HCT116 (cell line): ENCODE measurements around the gene CHKA. TPM values are rescaled to one million over a fixed set of nuclear protein-coding genes. Genes with fewer than 3 reads are reported as not detected.

ENCODE experiments used
- ATAC-seq: fragments of 200-7000 bp; cut with Tn5 transposase; 2 replicates; pipeline ENCODE4 v1.9.1; 2020; ENCODE audit warnings: mild to moderate bottlenecking, moderate library complexity
- BruUV-seq: library from RNA; stranded (reverse); fragments of 400-500 nt; replicated peaks from 2 replicates; lab custom pipeline; 2021; lab: Mats Ljungman, UMichigan
- CTCF ChIA-PET: fragments of 300-600 bp; sonication (Branson Sonifier 250); formaldehyde crosslinking; loops from one replicate; lab custom pipeline; 2021; ENCODE audit warnings: antibody characterized with exemption; lab: Charles Lee
- POLR2A ChIA-PET: fragments of 300-600, 350-600 bp; sonication (Branson Sonifier 250); formaldehyde crosslinking; loops from one replicate; lab custom pipeline; 2021; ENCODE audit warnings: antibody characterized with exemption; lab: Charles Lee
- RAD21 ChIA-PET, 2 experiments: fragments of 300-600 bp; sonication (Branson Sonifier 250); formaldehyde crosslinking; loops; one replicate each; lab custom pipeline; 2023; ENCODE audit warnings: low total read pairs in 2 of 2; ENCODE audit not compliant: uncharacterized antibody in 2 of 2, unreplicated experiment in 2 of 2, low non-redundant PET in 1 of 2; lab: Charles Lee
- DNase-seq: peaks from one replicate; pipeline ENCODE4 v3.0.0-alpha.2; 2010; ENCODE audit warnings: low read depth, low spot score
- H2AFZ ChIP-seq: fragments of 200-600 bp; shearing (Covaris generic), sonication (generic); 2 replicates; pipeline ENCODE4 v1.6.1; 2017; ENCODE audit warnings: low read depth, mixed run types, mixed read lengths, antibody characterized with exemption, low read length; ENCODE audit not compliant: poor library complexity, severe bottlenecking
- H3K27ac ChIP-seq: 2 replicates; pipeline ENCODE4 v1.5.1; 2012; ENCODE audit warnings: low read depth, low read length
- H3K27me3 ChIP-seq: fragments of 200-600 bp; sonication (generic); 2 replicates; pipeline ENCODE4 v1.6.1; 2016; ENCODE audit warnings: mixed run types, low read length, mixed read lengths; ENCODE audit not compliant: insufficient read depth
- H3K36me3 ChIP-seq, 2 experiments: fragments of 200-500 bp in 1 of 2; fragments of 200-600 bp in 1 of 2; sonication (Bioruptor generic) in 1 of 2; sonication (generic) in 1 of 2; 2 replicates each; pipeline versions ENCODE4 v1.5.1 to v1.6.1; 2014 to 2016; ENCODE audit warnings: low read length in 2 of 2, inconsistent platforms in 1 of 2, mixed read lengths in 1 of 2, mixed run types in 1 of 2; ENCODE audit not compliant: insufficient read depth in 2 of 2, control insufficient read depth in 1 of 2
- H3K4me1 ChIP-seq, 2 experiments: fragments of 200-600 bp in 1 of 2; sonication (generic) in 1 of 2; 2 replicates each; pipeline versions ENCODE4 v1.5.1 to v1.6.1; 2012 to 2017; ENCODE audit warnings: low read length in 2 of 2, inconsistent platforms in 1 of 2, mild to moderate bottlenecking in 1 of 2, mixed read lengths in 1 of 2, mixed run types in 1 of 2, moderate library complexity in 1 of 2; ENCODE audit not compliant: insufficient read depth in 2 of 2, control insufficient read depth in 1 of 2
- H3K4me2 ChIP-seq: fragments of 200-600 bp; sonication (generic); 2 replicates; pipeline ENCODE4 v1.6.1; 2017; ENCODE audit warnings: mixed run types, low read length, mixed read lengths
- H3K4me3 ChIP-seq, 2 experiments: fragments of 200-600 bp in 1 of 2; sonication (generic) in 1 of 2; replicated peaks in 1 of 2; 2 replicates each; pipeline ENCODE4 v1.5.1; 2011 to 2016; ENCODE audit warnings: low read length in 2 of 2, control low read depth in 1 of 2, low read depth in 1 of 2, mild to moderate bottlenecking in 1 of 2, mixed read lengths in 1 of 2, mixed run types in 1 of 2
- H3K79me2 ChIP-seq: fragments of 200-600 bp; sonication (generic); 2 replicates; pipeline ENCODE4 v1.6.1; 2017; ENCODE audit warnings: mild to moderate bottlenecking, mixed run types, low read length, moderate library complexity, mixed read lengths; ENCODE audit not compliant: insufficient read depth
- H3K9ac ChIP-seq: fragments of 200-600 bp; sonication (generic); 2 replicates; pipeline ENCODE4 v1.6.1; 2016; ENCODE audit warnings: low read length, mixed read lengths
- H3K9me2 ChIP-seq: fragments of 200-600 bp; sonication (generic), shearing (Covaris generic); 2 replicates; pipeline ENCODE4 v1.6.1; 2017; ENCODE audit warnings: mixed run types, mild to moderate bottlenecking, moderate library complexity; ENCODE audit not compliant: insufficient read depth
- H3K9me3 ChIP-seq, 2 experiments: fragments of 200-500 bp in 1 of 2; fragments of 200-600 bp in 1 of 2; sonication (Bioruptor generic) in 1 of 2; sonication (generic) in 1 of 2; 2 replicates each; pipeline ENCODE4 v1.6.1; 2014 to 2017; ENCODE audit warnings: low read length in 2 of 2, mixed read lengths in 2 of 2, inconsistent platforms in 1 of 2, low read depth in 1 of 2, mild to moderate bottlenecking in 1 of 2, mixed run types in 1 of 2, moderate library complexity in 1 of 2; ENCODE audit not compliant: control insufficient read depth in 1 of 2, insufficient read depth in 1 of 2
- H4K20me1 ChIP-seq: fragments of 200-600 bp; sonication (generic), shearing (Covaris generic); 2 replicates; pipeline ENCODE4 v1.6.1; 2017; ENCODE audit warnings: mixed run types, mild to moderate bottlenecking, moderate library complexity; ENCODE audit not compliant: insufficient read depth
- CEBPB ChIP-seq: IDR thresholded peaks from 2 replicates; pipeline ENCODE4 v1.6.1; 2012; ENCODE audit warnings: low read depth
- EZH2 ChIP-seq: fragments of 200-600 bp; sonication (generic); IDR thresholded peaks from 2 replicates; pipeline ENCODE4 v1.6.1; 2017; ENCODE audit warnings: antibody characterized with exemption, mixed run types
- EZH2phosphoT487 ChIP-seq: fragments of 200-600 bp; IDR thresholded peaks from 2 replicates; pipeline ENCODE4 v1.6.1; 2018; ENCODE audit warnings: antibody characterized with exemption, borderline replicate concordance
- FOSL1 ChIP-seq: IDR thresholded peaks from 2 replicates; pipeline ENCODE4 v1.6.1; 2012; ENCODE audit warnings: low read depth
- JUND ChIP-seq: IDR thresholded peaks from 2 replicates; pipeline ENCODE4 v1.6.1; 2012
- POLR2A ChIP-seq: IDR thresholded peaks from 2 replicates; pipeline ENCODE4 v1.7.0; 2011; ENCODE audit warnings: borderline replicate concordance; ENCODE audit not compliant: insufficient read depth, insufficient read length; ENCODE audit errors: extremely low read depth
- POLR2AphosphoS5 ChIP-seq: IDR thresholded peaks from 2 replicates; pipeline ENCODE4 v1.6.1; 2011; ENCODE audit warnings: mild to moderate bottlenecking, low read depth, low read length, moderate library complexity
- RAD21 ChIP-seq: IDR thresholded peaks from 2 replicates; pipeline ENCODE4 v1.6.1; 2012; ENCODE audit warnings: low read depth, mild to moderate bottlenecking
- SP1 ChIP-seq: IDR thresholded peaks from 2 replicates; pipeline ENCODE4 v1.6.1; 2012; ENCODE audit warnings: low read depth
- SRF ChIP-seq: IDR thresholded peaks from 2 replicates; pipeline ENCODE4 v1.6.1; 2012; ENCODE audit warnings: low read depth
- YY1 ChIP-seq: IDR thresholded peaks from 2 replicates; pipeline ENCODE4 v1.6.1; 2011; ENCODE audit warnings: low read length, low read depth, moderate library complexity, mild to moderate bottlenecking; ENCODE audit not compliant: insufficient replicate concordance; ENCODE audit errors: extremely low read depth
- ZBTB33 ChIP-seq: IDR thresholded peaks from 2 replicates; pipeline ENCODE4 v1.6.1; 2011; ENCODE audit warnings: mild to moderate bottlenecking, low read length, moderate library complexity; ENCODE audit not compliant: insufficient replicate concordance; ENCODE audit errors: extremely low read depth
- ZFX ChIP-seq: fragments of 450-650 bp; IDR thresholded peaks from 2 replicates; pipeline ENCODE4 v1.6.1; 2017
- ZNF274 ChIP-seq: fragments of 200-500 bp; sonication (Bioruptor generic); IDR thresholded peaks from 2 replicates; pipeline ENCODE4 v1.6.1; 2014; ENCODE audit warnings: mild to moderate bottlenecking, low read depth, low read length, inconsistent platforms
- intact Hi-C: fragments of 100-400 bp; cut with micrococcal nuclease; formaldehyde crosslinking; loops from 2 replicates; pipeline ENCODE4 v1.10.0; 2022
- total RNA-seq: library from RNA; stranded (reverse); gene quantifications from one replicate; pipeline ENCODE4 v1.2.1, GENCODE V29; 2021; ENCODE audit not compliant: unreplicated experiment
- TF ChIP-seq, protein P1 (sequence below): IDR thresholded peaks from 2 replicates; pipeline ENCODE4 v1.6.1; 2012
- TF ChIP-seq, protein P2 (sequence below): IDR thresholded peaks from 2 replicates; pipeline ENCODE4 v1.6.1; 2012
- TF ChIP-seq, protein P3 (sequence below): IDR thresholded peaks from 2 replicates; pipeline ENCODE4 v1.6.1; 2012; ENCODE audit warnings: low read depth

CHKA gene
- total RNA-seq, 1 experiment from 2014 or later = 33.1 TPM

GRCh38 chr11:68137833-68138232, 16.6 kb upstream of the CHKA start:
- peaks cover 0 to 8% of the 10 kb centered on the region in 2 experiments; a peak in 1 of 4 replicates for H3K9me3 ChIP-seq
- no peaks in the 10 kb centered on the region for H3K9me2 ChIP-seq
- no TSS peak for BruUV-seq
- RAD21 ChIA-PET = no interaction called here
- H4K20me1 ChIP-seq = no peaks in the 10 kb centered on the region
- H3K4me2 ChIP-seq = no peak overlapping the region
- CTCF ChIA-PET = no interaction called here
- no peak overlapping the region for H3K9ac ChIP-seq
- no peaks in the 10 kb centered on the region for H3K27me3 ChIP-seq
- H3K4me1 ChIP-seq = no peaks in the 10 kb centered on the region
- intact Hi-C loops = no loop called here
- DNase-seq (no peak), ATAC-seq (no peak)
- POLR2A ChIA-PET = no interaction called here
- H3K4me3 ChIP-seq = no peak overlapping the region
- H2AFZ ChIP-seq = no peak overlapping the region
- H3K79me2 ChIP-seq = no peaks in the 10 kb centered on the region
- no peak overlapping the region for H3K27ac ChIP-seq
- TF ChIP-seq ZFX (no peak), POLR2A (no peak), JUND (no peak)
- no peaks in the 10 kb centered on the region for H3K36me3 ChIP-seq

DNA sequence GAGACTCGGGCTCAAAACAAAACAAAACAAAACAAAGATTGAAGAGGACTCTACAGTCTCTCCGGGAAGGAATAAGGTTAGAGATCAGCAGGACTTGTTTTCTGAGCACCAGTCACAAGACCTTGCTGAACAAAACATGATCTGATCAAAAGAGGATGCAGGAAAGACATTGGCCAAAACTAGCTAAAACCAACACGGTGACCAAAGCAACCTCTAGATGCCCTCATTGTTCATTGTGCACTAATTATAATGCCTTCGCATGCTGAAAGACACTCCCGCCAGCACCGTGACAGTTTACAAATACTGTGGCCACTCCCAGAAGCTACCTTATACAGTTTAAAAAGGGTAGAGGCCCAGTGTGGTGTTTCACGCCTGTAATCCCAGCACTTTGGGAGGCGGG, 15.7 kb upstream of the CHKA start:
- ChIA-PET CTCF (no interaction called here), RAD21 (no interaction called here), POLR2A (no interaction called here)
- no peaks in the 10 kb centered on the region for H3K9me2 ChIP-seq
- intact Hi-C loops = no loop called here
- no peak overlapping the region for H3K27ac ChIP-seq
- no peaks in the 10 kb centered on the region for H4K20me1 ChIP-seq
- peaks cover 0 to 11% of the 10 kb centered on the region in 2 experiments; a peak in 1 of 4 replicates for H3K9me3 ChIP-seq
- H3K4me2 ChIP-seq = no peak overlapping the region
- H3K4me3 ChIP-seq = no peak overlapping the region
- ATAC-seq (no peak), DNase-seq (no peak)
- no peak overlapping the region for H2AFZ ChIP-seq
- no peaks in the 10 kb centered on the region for H3K27me3 ChIP-seq
- BruUV-seq = no TSS peak
- no peaks in the 10 kb centered on the region for H3K4me1 ChIP-seq
- no peaks in the 10 kb centered on the region for H3K36me3 ChIP-seq
- H3K9ac ChIP-seq = no peak overlapping the region
- H3K79me2 ChIP-seq = no peaks in the 10 kb centered on the region
- no peak for TF ChIP-seq ZBTB33
- no peak for TF ChIP-seq ZNF274
- TF ChIP-seq SP1 = no peak
- no peak for TF ChIP-seq POLR2AphosphoS5
- TF ChIP-seq, protein P1, sequence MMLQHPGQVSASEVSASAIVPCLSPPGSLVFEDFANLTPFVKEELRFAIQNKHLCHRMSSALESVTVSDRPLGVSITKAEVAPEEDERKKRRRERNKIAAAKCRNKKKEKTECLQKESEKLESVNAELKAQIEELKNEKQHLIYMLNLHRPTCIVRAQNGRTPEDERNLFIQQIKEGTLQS = no peak
- no peak for TF ChIP-seq EZH2phosphoT487
- TF ChIP-seq, protein P2, sequence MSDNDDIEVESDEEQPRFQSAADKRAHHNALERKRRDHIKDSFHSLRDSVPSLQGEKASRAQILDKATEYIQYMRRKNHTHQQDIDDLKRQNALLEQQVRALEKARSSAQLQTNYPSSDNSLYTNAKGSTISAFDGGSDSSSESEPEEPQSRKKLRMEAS = no peak
- TF ChIP-seq SRF = no peak
- TF ChIP-seq EZH2 = no peak
- no peak for TF ChIP-seq POLR2A
- no peak for TF ChIP-seq CEBPB
- TF ChIP-seq YY1 = no peak
- TF ChIP-seq, protein P3, sequence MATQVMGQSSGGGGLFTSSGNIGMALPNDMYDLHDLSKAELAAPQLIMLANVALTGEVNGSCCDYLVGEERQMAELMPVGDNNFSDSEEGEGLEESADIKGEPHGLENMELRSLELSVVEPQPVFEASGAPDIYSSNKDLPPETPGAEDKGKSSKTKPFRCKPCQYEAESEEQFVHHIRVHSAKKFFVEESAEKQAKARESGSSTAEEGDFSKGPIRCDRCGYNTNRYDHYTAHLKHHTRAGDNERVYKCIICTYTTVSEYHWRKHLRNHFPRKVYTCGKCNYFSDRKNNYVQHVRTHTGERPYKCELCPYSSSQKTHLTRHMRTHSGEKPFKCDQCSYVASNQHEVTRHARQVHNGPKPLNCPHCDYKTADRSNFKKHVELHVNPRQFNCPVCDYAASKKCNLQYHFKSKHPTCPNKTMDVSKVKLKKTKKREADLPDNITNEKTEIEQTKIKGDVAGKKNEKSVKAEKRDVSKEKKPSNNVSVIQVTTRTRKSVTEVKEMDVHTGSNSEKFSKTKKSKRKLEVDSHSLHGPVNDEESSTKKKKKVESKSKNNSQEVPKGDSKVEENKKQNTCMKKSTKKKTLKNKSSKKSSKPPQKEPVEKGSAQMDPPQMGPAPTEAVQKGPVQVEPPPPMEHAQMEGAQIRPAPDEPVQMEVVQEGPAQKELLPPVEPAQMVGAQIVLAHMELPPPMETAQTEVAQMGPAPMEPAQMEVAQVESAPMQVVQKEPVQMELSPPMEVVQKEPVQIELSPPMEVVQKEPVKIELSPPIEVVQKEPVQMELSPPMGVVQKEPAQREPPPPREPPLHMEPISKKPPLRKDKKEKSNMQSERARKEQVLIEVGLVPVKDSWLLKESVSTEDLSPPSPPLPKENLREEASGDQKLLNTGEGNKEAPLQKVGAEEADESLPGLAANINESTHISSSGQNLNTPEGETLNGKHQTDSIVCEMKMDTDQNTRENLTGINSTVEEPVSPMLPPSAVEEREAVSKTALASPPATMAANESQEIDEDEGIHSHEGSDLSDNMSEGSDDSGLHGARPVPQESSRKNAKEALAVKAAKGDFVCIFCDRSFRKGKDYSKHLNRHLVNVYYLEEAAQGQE = no peak
- TF ChIP-seq RAD21 = no peak
- no peak for TF ChIP-seq JUND
- TF ChIP-seq FOSL1 = no peak
